ENCODE measurements around the gene DTNBP1.

- TF ChIP-seq CTCF (IDR thresholded peaks at IDR 0.05) (no peak), POLR2A (IDR thresholded peaks at IDR 0.05) (no peak)
Measured at GRCh38 chr6:15595461-15596173, 67.2 kb downstream of the DTNBP1 start.

All from testis (tissue), 2 donors.